Hepatocyte (in vitro differentiated cells): Measurements from ENCODE around the gene NKIRAS2. TPM values are rescaled to one million over a fixed set of nuclear protein-coding genes. Genes with fewer than 3 reads are reported as not detected.

ENCODE experiments used
- DNase-seq: peaks from one replicate; pipeline ENCODE4 v3.0.0-alpha.2; 2016; ENCODE audit warnings: low spot score
- H2AFZ ChIP-seq: fragments of 200-600 bp; sonication (generic); 2 replicates; pipeline ENCODE4 v1.6.0; 2016; ENCODE audit warnings: antibody characterized with exemption, mild to moderate bottlenecking
- H3K27ac ChIP-seq: fragments of 200-600 bp; sonication (generic); 2 replicates; pipeline ENCODE4 v1.5.1; 2016; ENCODE audit warnings: mild to moderate bottlenecking
- H3K27me3 ChIP-seq: fragments of 200-600 bp; sonication (generic); 2 replicates; pipeline ENCODE4 v1.6.1; 2016
- H3K36me3 ChIP-seq: fragments of 200-600 bp; sonication (generic); replicated peaks from 2 replicates; pipeline ENCODE4 v1.5.1; 2016; ENCODE audit warnings: low read depth; ENCODE audit not compliant: insufficient read depth
- H3K4me1 ChIP-seq: fragments of 200-600 bp; sonication (generic); 2 replicates; pipeline ENCODE4 v1.5.1; 2016; ENCODE audit warnings: mild to moderate bottlenecking, moderate library complexity; ENCODE audit not compliant: insufficient read depth
- H3K4me2 ChIP-seq: fragments of 200-600 bp; sonication (generic); 2 replicates; pipeline ENCODE4 v1.6.0; 2016
- H3K4me3 ChIP-seq: fragments of 200-600 bp; sonication (generic); 2 replicates; pipeline ENCODE4 v1.5.1; 2016; ENCODE audit warnings: mild to moderate bottlenecking
- H3K79me2 ChIP-seq: fragments of 200-600 bp; sonication (generic); 2 replicates; pipeline ENCODE4 v1.6.0; 2017; ENCODE audit warnings: mild to moderate bottlenecking
- H3K9me2 ChIP-seq: fragments of 200-600 bp; sonication (generic); replicated peaks from 2 replicates; pipeline ENCODE4 v1.6.0; 2017; ENCODE audit warnings: mild to moderate bottlenecking; ENCODE audit not compliant: insufficient read depth
- H3K9me3 ChIP-seq: fragments of 200-600 bp; sonication (generic); 2 replicates; pipeline ENCODE4 v1.5.1; 2016; ENCODE audit warnings: low read depth, mild to moderate bottlenecking
- H4K20me1 ChIP-seq: fragments of 200-600 bp; sonication (generic); 2 replicates; pipeline ENCODE4 v1.6.0; 2016; ENCODE audit warnings: mild to moderate bottlenecking; ENCODE audit not compliant: insufficient read depth, poor library complexity, severe bottlenecking
- CTCF ChIP-seq: fragments of 200-600 bp; sonication (generic); IDR thresholded peaks from 2 replicates; pipeline ENCODE4 v1.5.1; 2016; ENCODE audit warnings: antibody characterized with exemption, mild to moderate bottlenecking; ENCODE audit not compliant: poor library complexity
- EZH2 ChIP-seq: fragments of 200-600 bp; sonication (generic); IDR thresholded peaks from 2 replicates; pipeline ENCODE4 v1.6.1; 2016; ENCODE audit warnings: antibody characterized with exemption, mild to moderate bottlenecking, borderline replicate concordance
- EZH2phosphoT487 ChIP-seq: fragments of 200-600 bp; sonication (generic); IDR thresholded peaks from one replicate; pipeline ENCODE4 v1.6.1; 2018; ENCODE audit warnings: antibody characterized with exemption, mild to moderate bottlenecking, low read depth, moderate library complexity; ENCODE audit not compliant: unreplicated experiment, severe bottlenecking
- WGBS: methylation state at CpG from one replicate; pipeline ENCODE4 v1.1.6; 2016; ENCODE audit warnings: low lambda C conversion rate; ENCODE audit errors: missing lambda C conversion rate; 5-methylcytosine and 5-hydroxymethylcytosine counted together
- polyA plus RNA-seq: library from polyadenylated mRNA; unstranded; fragments of >200 nt; fragmentation: Nextera tagmentation; extraction: Ambion mirVana; gene quantifications from 2 replicates; pipeline ENCODE4 v1.2.1, GENCODE V29; 2016
- total RNA-seq: library from RNA; depleted of rRNA; stranded (reverse); fragments of >200 nt; gene quantifications from 2 replicates; pipeline ENCODE4 v1.2.3, GENCODE V29; 2014

Gene NKIRAS2
- total and polyA plus RNA-seq, 2 experiments from 2014 or later: 40.8 to 55.0 TPM

GRCh38 chr17:41974658-41975057 is 45.2 kb upstream of the NKIRAS2 start:
- Histone ChIP-seq H3K27ac (no peak overlapping the region), H3K36me3 (no peaks in the 10 kb centered on the region), H3K4me1 (no peaks in the 10 kb centered on the region)

GRCh38 chr17:41975099-41976083 is 44.5 kb upstream of the NKIRAS2 start:
- no peak for TF ChIP-seq CTCF
- TF ChIP-seq EZH2phosphoT487: no peak
- no peak for TF ChIP-seq EZH2

More at GRCh38 chr17:41974658-41975057, 45.2 kb upstream of the NKIRAS2 start:
- TF ChIP-seq EZH2phosphoT487: no peak
- no peak for TF ChIP-seq EZH2
- no peak for TF ChIP-seq CTCF
- DNase-seq: no peak
- Histone ChIP-seq H2AFZ (no peak overlapping the region), H4K20me1 (peaks cover 3% of the 10 kb centered on the region), H3K4me3 (no peak overlapping the region), H3K4me2 (no peak overlapping the region), H3K9me2 (no peaks in the 10 kb centered on the region), H3K27me3 (no peaks in the 10 kb centered on the region), H3K79me2 (peaks cover 23% of the 10 kb centered on the region), H3K9me3 (no peaks in the 10 kb centered on the region)
- WGBS: 92% methylated on average over 5 of the region's 5 CpGs

GRCh38 chr17:41976142-41976768 is 43.6 kb upstream of the NKIRAS2 start:
- Histone ChIP-seq H3K4me3 (no peak overlapping the region), H2AFZ (no peak overlapping the region), H3K79me2 (peaks cover 8% of the 10 kb centered on the region), H3K36me3 (no peaks in the 10 kb centered on the region), H3K9me3 (no peaks in the 10 kb centered on the region), H3K9me2 (no peaks in the 10 kb centered on the region), H3K4me2 (no peak overlapping the region), H3K4me1 (no peaks in the 10 kb centered on the region), H4K20me1 (peaks cover 3% of the 10 kb centered on the region), H3K27ac (no peak overlapping the region), H3K27me3 (no peaks in the 10 kb centered on the region)
- TF ChIP-seq CTCF (no peak), EZH2 (no peak), EZH2phosphoT487 (no peak)
- 95% methylated on average over 11 of the region's 11 CpGs for WGBS
- DNase-seq: no peak

More at GRCh38 chr17:41975099-41976083, 44.5 kb upstream of the NKIRAS2 start:
- no peaks in the 10 kb centered on the region for H3K27me3 ChIP-seq
- no peak overlapping the region for H2AFZ ChIP-seq
- H3K4me1 ChIP-seq: no peaks in the 10 kb centered on the region
- no peak overlapping the region for H3K27ac ChIP-seq
- H3K4me3 ChIP-seq: no peak overlapping the region
- peaks cover 16% of the 10 kb centered on the region for H3K79me2 ChIP-seq
- H3K9me2 ChIP-seq: no peaks in the 10 kb centered on the region
- no peaks in the 10 kb centered on the region for H3K36me3 ChIP-seq
- H4K20me1 ChIP-seq: peaks cover 3% of the 10 kb centered on the region
- WGBS: 94% methylated on average over 9 of the region's 9 CpGs
- H3K4me2 ChIP-seq: no peak overlapping the region
- DNase-seq: no peak
- H3K9me3 ChIP-seq: no peaks in the 10 kb centered on the region
